HG03442 (cell line): ENCODE results near the gene TRIM8.

Experiments
- ATAC-seq: cut with Tn5 transposase; IDR thresholded peaks from one replicate; pipeline ENCODE4 v1.9.1; 2021; ENCODE audit warnings: mild to moderate bottlenecking, moderate library complexity; ENCODE audit not compliant: unreplicated experiment

Gene TRIM8

DNA sequence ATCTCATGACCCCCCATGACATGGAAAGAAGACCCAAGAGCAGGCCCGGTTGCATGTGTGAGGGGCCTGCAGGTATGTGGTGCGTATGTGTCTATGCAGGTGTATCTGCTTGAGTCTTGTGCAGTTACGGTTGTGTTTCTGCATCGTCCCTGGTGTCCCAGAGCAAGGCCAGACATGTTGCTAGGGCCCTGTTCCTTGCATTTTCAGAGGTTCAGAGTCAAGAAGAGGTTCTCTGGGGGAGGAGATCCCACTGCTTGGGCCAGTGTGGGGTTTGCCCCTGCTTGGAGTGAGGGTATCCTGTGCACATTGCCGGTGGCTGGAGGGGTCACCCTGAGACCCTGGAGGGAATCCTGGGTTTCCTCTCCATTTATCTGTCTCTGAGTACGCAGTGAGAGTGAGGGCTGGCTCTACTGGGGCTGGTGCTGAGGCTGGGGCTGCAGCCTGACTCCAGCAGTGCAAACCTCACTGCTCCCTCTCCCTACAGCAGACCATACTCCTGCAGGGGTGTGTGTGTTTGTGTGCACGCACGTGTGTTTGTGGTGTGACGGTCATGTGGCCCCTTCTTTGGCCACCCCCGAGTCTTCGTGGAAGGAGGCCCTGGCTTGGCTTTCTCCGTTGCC is 4.1 kb downstream of the TRIM8 start:
- ATAC-seq = no peak

DNA sequence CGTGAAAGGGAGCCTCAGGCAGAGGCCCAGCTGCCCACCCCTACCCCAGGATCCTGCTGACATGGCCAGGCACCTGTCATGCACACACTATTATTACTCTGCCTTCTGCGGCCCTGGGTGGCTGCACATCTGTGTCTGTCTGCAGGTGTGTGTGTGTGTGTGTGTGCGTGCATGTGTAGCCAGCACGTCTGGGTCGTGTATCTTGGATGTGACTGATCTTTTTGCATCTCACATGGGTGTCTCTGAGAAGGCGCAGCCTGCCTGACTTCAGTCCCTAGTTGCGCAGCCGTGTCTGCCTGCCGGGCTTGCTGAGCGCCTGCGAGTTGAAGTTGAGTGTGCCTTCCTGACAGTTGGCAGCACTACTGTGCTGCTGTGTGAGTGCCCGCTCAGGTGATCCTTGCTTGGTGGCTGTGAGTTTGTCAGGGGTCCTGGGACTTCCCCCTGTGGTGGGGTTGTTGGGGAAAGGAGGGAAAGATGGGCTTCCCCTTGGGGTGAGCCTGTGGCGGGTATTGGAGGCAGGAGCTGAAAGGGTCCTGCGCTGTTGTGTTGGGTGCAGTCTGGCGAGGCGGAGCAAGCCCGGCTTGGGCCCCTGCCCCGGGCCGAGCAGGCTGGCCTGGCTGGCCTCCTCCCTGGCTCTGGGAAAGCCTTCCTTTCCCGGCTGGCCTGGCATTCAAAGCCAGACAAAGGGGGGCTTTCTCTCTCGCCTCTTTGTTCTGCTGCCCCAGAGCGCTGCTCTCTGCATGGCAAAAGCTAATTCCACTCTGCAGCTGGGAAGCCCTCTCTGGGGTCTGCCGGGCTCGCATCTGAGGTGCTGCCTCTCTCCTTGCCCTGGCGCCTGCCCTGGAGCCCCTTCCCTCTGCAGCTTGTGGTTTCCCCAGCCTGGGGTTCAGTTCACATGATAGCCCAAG is 4.9 kb downstream of the TRIM8 start:
- no peak for ATAC-seq

- no peak for ATAC-seq
Observed at GRCh38 chr10:102649797-102650654, 5.7 kb downstream of the TRIM8 start.

DNA sequence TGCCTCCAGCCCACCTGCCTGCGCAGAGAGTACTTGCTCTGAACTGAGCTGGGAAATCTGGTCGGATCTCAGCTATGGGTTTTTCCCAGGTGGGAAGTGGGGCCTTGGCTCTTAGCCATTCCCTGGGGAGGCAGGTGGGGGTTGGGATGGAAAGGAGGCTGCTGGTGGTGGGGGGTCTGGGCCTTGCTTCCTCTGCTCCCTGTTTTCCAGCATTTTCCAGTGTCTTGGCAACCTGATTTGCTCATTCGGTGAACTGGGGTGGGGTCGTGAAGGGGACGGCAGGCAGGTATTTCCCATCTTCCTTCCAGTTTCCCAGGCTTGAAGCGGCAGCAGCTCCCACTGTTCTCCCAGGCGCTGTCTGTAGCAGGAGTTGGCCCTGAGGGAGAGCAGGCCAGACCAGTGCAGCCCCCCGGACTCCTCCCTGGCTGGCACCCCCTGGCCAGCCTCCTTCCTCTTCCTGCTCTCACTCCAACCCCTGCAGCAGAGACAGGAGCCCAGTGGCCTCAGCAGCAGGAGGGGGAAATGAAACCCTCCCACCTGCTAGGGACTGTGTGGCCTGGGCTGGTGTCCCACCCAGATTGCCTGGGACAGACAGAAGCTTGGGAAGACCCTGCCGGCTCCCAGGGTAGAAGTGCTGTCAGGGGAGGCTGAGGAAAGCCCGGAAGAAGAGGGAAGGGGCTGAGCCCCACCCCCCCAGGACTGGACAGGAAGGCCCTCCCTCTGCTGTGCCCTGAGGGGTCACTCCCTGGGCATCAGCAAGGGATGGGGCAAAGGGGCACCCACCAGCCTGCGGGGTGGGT is 6.6 kb downstream of the TRIM8 start:
- no peak for ATAC-seq

DNA sequence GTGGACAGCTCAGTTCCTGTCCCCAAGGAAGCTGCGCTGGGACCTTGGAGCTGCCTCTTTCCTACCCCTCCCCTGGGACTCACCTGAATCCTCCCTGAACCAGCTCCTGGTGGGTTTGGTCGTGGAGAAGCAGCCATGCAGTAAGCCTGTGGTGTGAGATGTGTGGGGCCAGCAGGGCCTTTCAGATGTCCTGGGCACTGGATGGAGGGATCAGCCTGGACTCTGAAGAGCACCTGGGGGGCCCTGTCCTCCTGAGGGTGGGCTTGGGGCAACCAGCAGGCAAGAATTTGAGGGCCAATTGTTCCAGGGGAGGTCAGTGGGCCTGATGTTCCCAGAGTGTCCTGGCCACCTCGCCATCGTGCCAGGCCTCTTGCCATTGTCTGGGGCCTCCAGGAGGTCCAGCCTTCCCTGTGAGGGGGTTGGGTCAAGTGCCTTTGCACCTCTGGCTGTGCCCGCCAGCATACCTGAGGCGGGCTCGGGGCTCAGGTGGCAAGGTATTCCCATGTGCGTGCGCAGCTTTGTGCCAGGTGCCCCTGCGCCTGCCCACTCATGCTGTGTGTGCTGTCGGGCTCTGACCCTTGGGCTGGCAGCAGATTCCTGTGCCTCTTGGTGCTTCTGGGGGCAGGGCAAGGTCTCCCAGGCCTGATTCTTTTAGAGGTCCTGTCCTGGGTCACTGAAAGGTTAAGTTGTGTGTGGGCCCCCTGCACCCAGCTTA is 7.3 kb downstream of the TRIM8 start:
- peak; percentile 2 for ATAC-seq

GRCh38 chr10:102652170-102652916 is 8.1 kb downstream of the TRIM8 start:
- peak; percentile 42 for ATAC-seq

GRCh38 chr10:102653060-102653459 is 8.8 kb downstream of the TRIM8 start:
- no peak for ATAC-seq

DNA sequence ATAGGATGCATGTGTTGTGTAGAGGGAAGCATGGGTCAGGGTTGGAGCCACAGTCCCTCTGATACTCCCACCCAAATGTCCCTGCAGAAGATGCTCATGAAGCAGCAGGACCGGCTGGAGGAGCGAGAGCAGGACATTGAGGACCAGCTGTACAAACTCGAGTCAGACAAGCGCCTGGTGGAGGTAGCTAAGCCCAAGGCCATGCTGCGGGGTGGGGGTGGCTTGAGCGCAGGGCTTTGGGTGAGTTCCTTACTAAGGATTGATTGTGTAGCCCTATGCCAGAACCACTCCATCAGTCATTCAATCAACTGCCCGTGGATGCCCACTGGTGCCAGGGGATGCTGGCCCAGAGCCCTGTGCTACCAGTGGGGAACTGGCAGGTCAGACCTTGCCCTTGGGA is 10.3 kb downstream of the TRIM8 start:
- ATAC-seq = no peak

GRCh38 chr10:102654969-102655368 is 10.7 kb downstream of the TRIM8 start:
- no peak for ATAC-seq

- ATAC-seq = no peak
Observed at GRCh38 chr10:102656026-102656425, 11.7 kb downstream of the TRIM8 start.

DNA sequence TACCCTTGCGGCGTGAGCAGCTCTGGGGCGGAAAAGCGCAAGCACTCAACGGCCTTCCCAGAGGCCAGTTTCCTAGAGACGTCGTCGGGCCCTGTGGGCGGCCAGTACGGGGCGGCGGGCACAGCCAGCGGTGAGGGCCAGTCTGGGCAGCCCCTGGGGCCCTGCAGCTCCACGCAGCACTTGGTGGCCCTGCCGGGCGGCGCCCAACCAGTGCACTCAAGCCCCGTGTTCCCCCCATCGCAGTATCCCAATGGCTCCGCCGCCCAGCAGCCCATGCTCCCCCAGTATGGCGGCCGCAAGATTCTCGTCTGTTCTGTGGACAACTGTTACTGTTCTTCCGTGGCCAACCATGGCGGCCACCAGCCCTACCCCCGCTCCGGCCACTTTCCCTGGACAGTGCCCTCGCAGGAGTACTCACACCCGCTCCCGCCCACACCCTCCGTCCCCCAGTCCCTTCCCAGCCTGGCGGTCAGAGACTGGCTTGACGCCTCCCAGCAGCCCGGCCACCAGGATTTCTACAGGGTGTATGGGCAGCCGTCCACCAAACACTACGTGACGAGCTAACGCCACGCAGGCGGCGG is 12.6 kb downstream of the TRIM8 start:
- ATAC-seq = no peak

DNA sequence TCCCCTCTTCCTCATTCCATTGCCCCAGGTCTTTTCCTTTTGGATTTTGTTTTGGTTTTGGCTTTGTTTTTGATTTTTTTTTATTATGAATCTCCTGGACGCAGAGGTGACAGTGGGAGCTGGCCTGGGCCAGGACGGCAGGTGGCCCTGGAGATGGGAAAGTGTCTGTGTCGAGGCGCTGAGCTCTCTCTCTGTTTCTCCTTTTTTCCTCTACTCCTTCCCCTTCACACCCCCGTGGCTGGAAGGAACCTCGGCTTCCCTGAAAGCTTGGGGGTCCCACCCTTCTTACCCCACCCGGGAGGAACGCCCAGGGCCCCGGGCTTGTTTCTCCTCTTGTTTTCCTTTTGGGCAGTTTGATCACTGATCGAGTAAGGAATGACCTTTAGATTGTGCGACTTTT is 13.2 kb downstream of the TRIM8 start:
- no peak for ATAC-seq

GRCh38 chr10:102657984-102658724 is 13.9 kb downstream of the TRIM8 start:
- no peak for ATAC-seq

DNA sequence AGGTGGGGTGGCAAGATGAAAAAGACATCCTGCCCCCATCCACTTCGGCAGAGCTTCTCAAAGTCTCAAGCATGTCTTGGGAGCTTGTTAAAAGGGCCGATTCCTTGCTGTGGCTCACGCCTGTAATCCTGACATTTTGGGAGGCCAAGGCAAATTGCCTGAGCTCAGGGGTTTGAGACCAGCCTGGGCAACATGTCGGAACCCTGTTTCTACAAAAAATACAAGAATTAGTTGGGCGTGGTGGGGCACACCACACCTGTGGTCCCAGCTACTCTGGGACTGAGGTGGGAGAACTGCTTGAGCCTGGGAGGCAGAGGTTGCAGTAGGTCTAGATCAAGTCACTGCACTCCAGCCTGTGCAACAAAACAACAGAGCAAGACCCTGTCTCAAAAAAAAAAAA is 14.5 kb downstream of the TRIM8 start:
- ATAC-seq = no peak

DNA sequence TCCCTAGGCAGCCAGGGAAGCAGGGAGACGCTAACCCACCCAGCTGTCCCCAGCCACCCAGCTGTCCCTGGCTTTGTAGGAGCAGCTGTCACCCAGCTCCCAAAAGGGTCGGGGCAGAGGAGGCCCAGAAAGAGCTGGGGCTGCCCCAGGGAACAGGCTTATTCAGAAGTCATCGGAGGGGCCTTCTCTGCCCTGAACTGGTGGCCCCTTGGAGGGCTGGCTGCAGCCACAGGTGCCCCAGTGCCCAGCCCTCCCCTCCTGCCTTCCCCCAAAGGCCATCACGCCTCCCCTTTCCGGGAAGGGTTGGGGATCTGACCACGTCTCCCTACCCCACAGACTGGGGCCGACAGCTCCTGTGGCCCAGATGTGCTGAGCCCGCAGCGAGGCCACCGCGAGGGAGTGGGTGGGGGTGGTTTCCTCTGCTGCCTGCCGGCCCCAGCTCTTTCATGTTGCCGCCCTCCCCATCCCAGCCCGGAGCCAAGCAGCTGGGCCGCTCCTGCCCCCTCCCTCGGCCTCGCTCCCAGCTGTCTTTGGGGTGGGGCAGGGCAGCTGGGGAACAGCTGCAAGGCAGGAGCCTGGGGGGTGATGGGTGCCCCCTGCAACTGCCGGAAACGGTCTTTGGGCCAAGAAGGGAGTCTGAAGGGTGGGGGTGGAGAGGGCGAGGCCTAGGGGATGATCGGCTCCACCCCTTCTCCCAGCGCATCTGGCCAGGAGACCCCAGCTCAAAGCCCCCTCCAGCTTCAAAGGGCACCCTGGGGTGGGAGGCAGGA is 16.8 kb downstream of the TRIM8 start:
- peak; percentile 82 for ATAC-seq

GRCh38 chr10:102661658-102662028 is 17.4 kb downstream of the TRIM8 start:
- peak; percentile 15 for ATAC-seq

DNA sequence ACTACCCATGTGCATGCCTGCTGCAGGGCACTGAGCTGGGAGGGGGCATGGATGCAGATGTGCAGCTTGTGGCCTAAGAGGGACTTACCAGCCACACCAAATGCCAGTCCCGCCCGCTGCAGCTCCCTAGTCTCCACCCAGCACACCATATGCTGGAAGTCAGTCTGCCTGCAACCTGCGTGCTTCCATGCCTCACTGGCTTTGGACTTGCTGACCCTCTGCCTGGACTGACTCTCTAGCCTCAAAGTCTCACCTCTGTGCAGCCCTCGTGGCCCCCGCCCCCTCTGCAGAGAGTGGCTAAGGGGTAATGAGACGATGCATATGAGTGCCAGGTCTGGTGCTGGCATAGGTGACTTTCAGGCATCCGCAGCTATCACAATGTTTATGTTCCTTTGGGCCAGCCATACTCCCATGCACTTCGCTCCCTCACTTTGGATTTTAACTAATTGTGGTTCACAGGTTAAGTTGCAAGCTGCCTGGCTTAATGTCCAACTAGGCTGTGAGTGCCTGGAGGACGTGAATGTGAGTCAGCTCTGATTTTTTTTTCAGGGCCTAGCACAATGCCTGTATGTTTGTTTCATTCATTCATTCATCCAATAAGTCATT is 21.7 kb downstream of the TRIM8 start:
- ATAC-seq = no peak
